Loucy (cell line): ENCODE results near the gene RPTOR.

Experiments
- H2AFZ ChIP-seq: fragments of 200-600 bp; sonication (generic); 2 replicates; pipeline ENCODE4 v1.6.0; 2016; ENCODE audit warnings: antibody characterized with exemption, mild to moderate bottlenecking, low read length, moderate library complexity
- H3F3A ChIP-seq: fragments of 200-600 bp; 2 replicates; pipeline ENCODE4 v1.6.0; 2016; ENCODE audit warnings: antibody characterized with exemption, low read depth, mild to moderate bottlenecking
- H3K27me3 ChIP-seq: fragments of 200-600 bp; sonication (generic); 2 replicates; pipeline ENCODE4 v1.6.1; 2014; ENCODE audit warnings: low read length, mild to moderate bottlenecking; ENCODE audit not compliant: insufficient read depth, poor library complexity, severe bottlenecking
- H3K36me3 ChIP-seq: fragments of 200-600 bp; sonication (generic); 2 replicates; pipeline ENCODE4 v1.6.1; 2016; ENCODE audit warnings: low read length; ENCODE audit not compliant: insufficient read depth
- H3K4me1 ChIP-seq: fragments of 200-600 bp; sonication (generic); 2 replicates; pipeline ENCODE4 v1.5.1; 2014; ENCODE audit warnings: low read length, mild to moderate bottlenecking; ENCODE audit not compliant: insufficient read depth, poor library complexity, severe bottlenecking
- H3K4me2 ChIP-seq: fragments of 200-600 bp; sonication (generic); 2 replicates; pipeline ENCODE4 v1.6.0; 2014; ENCODE audit warnings: antibody characterized with exemption, low read length, low read depth, mild to moderate bottlenecking; ENCODE audit not compliant: poor library complexity, severe bottlenecking
- H3K4me3 ChIP-seq: fragments of 200-600 bp; sonication (generic); 2 replicates; pipeline ENCODE4 v1.5.1; 2014; ENCODE audit warnings: low read length, mild to moderate bottlenecking, mixed read lengths; ENCODE audit not compliant: poor library complexity, severe bottlenecking
- H3K79me2 ChIP-seq: fragments of 200-600 bp; sonication (generic); 2 replicates; pipeline ENCODE4 v1.6.1; 2014; ENCODE audit warnings: low read length; ENCODE audit not compliant: insufficient read depth
- H3K9ac ChIP-seq: fragments of 200-600 bp; sonication (generic); 2 replicates; pipeline ENCODE4 v1.6.0; 2014; ENCODE audit warnings: mild to moderate bottlenecking, low read depth, low read length, moderate library complexity; ENCODE audit not compliant: poor library complexity, severe bottlenecking
- H3K9me2 ChIP-seq: fragments of 200-600 bp; sonication (generic); replicated peaks from 2 replicates; pipeline ENCODE4 v1.6.1; 2016; ENCODE audit warnings: low read depth, low read length, mixed read lengths
- H3K9me3 ChIP-seq: fragments of 200-600 bp; sonication (generic); 2 replicates; pipeline ENCODE4 v1.6.1; 2014; ENCODE audit warnings: mild to moderate bottlenecking, antibody characterized with exemption, low read length, low read depth; ENCODE audit not compliant: insufficient read depth
- H4K20me1 ChIP-seq: fragments of 200-600 bp; sonication (generic); 2 replicates; pipeline ENCODE4 v1.6.0; 2014; ENCODE audit warnings: antibody characterized with exemption, low read length, mild to moderate bottlenecking; ENCODE audit not compliant: insufficient read depth, poor library complexity, severe bottlenecking
- EZH2phosphoT487 ChIP-seq: fragments of 200-600 bp; IDR thresholded peaks from 2 replicates; pipeline ENCODE4 v1.6.1; 2018; ENCODE audit warnings: antibody characterized with exemption, mild to moderate bottlenecking, moderate library complexity, borderline replicate concordance
- TF ChIP-seq, protein P1 (sequence below): fragments of 200-600 bp; sonication (generic); conservative IDR thresholded peaks from 2 replicates; pipeline ENCODE4 v1.5.1; 2014; ENCODE audit warnings: mild to moderate bottlenecking, antibody characterized with exemption, low read length

The RPTOR gene

DNA sequence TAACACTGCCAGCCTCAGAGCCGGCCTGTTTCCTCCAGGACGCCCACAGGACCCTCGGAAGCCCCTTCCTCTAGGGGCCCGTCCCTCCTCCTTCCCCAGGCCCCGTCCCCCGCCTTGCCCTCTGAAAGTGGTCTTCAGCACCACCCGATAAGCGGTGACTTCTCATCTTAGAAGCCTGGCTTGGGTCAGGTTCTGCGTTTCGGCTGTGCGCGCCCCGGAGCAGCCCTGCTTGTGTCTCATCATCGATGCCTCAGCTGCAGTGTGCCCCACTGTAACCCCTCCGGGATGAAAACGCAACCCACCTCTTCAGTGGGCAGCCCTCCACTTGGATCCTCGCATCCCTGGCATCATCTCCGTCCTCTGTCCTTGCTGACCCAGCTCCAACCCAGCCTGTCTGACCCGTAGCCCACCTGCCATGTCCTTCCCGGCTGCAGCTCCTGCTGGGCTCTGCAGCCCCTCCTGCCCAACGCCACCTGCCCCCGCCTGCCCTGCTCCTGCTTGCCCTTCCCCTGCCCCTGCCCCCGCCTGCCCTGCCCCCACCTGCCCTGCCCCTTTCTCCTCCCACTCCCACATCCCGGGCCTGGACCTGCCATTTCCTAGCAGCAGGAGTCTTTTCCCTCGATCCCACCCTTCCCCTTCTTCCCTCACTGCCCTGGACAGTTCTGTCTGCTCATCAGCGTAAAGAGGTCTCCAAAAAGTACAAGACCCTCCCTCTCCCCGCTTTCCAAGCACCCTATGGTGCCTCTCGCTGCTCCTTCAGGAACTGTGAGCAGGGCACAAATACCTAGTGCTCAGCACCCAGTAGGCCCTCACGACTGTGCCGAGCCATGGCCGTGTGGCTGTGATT, 334.5 kb downstream of the RPTOR start:
- no peak overlapping the region for H2AFZ ChIP-seq
- no peak for TF ChIP-seq EZH2phosphoT487
- TF ChIP-seq, protein P1, sequence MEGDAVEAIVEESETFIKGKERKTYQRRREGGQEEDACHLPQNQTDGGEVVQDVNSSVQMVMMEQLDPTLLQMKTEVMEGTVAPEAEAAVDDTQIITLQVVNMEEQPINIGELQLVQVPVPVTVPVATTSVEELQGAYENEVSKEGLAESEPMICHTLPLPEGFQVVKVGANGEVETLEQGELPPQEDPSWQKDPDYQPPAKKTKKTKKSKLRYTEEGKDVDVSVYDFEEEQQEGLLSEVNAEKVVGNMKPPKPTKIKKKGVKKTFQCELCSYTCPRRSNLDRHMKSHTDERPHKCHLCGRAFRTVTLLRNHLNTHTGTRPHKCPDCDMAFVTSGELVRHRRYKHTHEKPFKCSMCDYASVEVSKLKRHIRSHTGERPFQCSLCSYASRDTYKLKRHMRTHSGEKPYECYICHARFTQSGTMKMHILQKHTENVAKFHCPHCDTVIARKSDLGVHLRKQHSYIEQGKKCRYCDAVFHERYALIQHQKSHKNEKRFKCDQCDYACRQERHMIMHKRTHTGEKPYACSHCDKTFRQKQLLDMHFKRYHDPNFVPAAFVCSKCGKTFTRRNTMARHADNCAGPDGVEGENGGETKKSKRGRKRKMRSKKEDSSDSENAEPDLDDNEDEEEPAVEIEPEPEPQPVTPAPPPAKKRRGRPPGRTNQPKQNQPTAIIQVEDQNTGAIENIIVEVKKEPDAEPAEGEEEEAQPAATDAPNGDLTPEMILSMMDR = no peak
- H3K27me3 ChIP-seq = no peaks in the 10 kb centered on the region
- H3F3A ChIP-seq = peaks cover 2% of the 10 kb centered on the region; the same call in 1 of the 2 replicates
- H3K4me1 ChIP-seq = peaks cover 34% of the 10 kb centered on the region
- peak overlapping the region; percentile 10 for H3K9ac ChIP-seq
- H3K9me2 ChIP-seq = no peaks in the 10 kb centered on the region
- H3K9me3 ChIP-seq = no peaks in the 10 kb centered on the region
- no peak overlapping the region for H3K4me2 ChIP-seq
- H3K4me3 ChIP-seq = no peak overlapping the region
- no peaks in the 10 kb centered on the region for H4K20me1 ChIP-seq
- peaks cover 25% of the 10 kb centered on the region; the same call in 1 of the 2 replicates for H3K36me3 ChIP-seq
- H3K79me2 ChIP-seq = no peaks in the 10 kb centered on the region

DNA sequence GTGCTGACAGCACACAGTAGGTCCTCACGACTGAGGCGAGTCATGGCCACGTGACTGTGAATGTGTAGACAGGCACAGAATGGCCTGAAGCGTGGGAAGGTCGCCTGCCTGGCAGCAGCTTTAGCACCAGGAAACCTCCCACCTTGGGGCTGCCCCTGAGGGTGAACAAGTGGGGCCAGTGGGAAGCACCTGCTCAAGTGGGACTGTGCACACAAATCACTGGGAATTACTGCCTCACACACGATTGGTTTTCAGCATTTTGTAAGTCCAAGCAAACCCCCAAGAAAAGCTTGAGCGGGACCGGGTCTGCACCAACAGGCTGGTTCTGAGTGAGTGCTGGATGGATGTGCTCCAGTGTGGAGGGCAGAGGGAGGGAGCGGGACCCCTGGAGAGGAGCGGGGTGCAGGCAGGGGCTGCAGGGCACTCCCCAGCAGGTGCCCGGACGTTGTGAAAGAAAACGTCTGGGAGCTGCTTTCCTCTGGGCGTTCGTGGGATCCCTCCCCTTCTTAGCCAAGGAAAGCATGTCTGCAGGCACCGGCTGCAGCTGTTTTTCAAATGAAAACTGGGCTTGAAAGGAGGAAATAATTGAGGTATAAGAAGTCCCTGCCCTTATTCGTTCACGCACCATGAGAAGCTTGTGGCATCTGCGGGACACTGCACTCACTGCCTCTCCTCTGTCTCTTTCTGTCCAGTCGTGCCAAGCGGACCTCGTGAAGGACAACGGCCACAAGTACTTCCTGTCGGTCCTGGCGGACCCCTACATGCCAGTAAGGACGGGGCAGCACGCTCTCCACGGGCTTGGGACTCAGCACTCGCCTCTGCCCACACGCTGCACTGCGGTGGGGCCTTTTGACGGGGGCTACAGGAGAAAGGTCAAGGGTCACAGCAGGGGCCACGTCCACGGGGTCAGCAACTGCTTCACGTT, 335.3 kb downstream of the RPTOR start:
- Histone ChIP-seq H3K36me3 (peaks cover 28% of the 10 kb centered on the region; the same call in 1 of the 2 replicates), H3K9me2 (no peaks in the 10 kb centered on the region), H3K27me3 (no peaks in the 10 kb centered on the region), H3K79me2 (no peaks in the 10 kb centered on the region), H3K4me2 (no peak overlapping the region), H3F3A (peaks cover 2% of the 10 kb centered on the region; the same call in 1 of the 2 replicates), H3K4me3 (no peak overlapping the region), H4K20me1 (no peaks in the 10 kb centered on the region), H3K9me3 (no peaks in the 10 kb centered on the region), H3K4me1 (peaks cover 32% of the 10 kb centered on the region), H3K9ac (no peak overlapping the region), H2AFZ (no peak overlapping the region)
- TF ChIP-seq, protein P1 = no peak
- TF ChIP-seq EZH2phosphoT487 = no peak

DNA sequence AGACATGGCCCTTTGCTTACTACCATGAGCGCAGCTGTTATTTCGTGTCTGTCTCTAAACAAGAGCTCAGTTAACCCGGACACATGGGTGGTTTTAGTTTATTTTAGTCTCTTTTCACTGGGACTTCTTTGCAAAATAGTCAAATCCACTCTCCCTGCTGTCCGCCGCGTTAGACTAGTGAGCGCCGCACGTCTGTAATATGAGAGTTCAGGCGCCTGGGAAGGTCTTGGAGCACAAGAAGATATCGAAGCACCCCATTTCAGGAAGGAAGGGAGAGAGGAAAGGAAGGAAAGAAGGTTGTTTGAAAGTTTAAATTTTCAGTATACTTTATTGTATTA, 336.0 kb downstream of the RPTOR start:
- Histone ChIP-seq H3K4me2 (no peak overlapping the region), H3F3A (peaks cover 2% of the 10 kb centered on the region; the same call in 1 of the 2 replicates), H3K79me2 (no peaks in the 10 kb centered on the region), H3K4me3 (no peak overlapping the region), H4K20me1 (no peaks in the 10 kb centered on the region), H3K4me1 (peaks cover 27% of the 10 kb centered on the region), H3K9me2 (no peaks in the 10 kb centered on the region), H3K36me3 (peaks cover 32% of the 10 kb centered on the region; the same call in 1 of the 2 replicates), H3K9ac (no peak overlapping the region), H2AFZ (no peak overlapping the region), H3K27me3 (no peaks in the 10 kb centered on the region), H3K9me3 (no peaks in the 10 kb centered on the region)
- TF ChIP-seq, protein P1 = no peak
- TF ChIP-seq EZH2phosphoT487 = no peak
